K562 (cell line): ENCODE data around the gene NALF2. TPM values are rescaled to one million over a fixed set of nuclear protein-coding genes. Genes with fewer than 3 reads are reported as not detected.

Experiments
- ATAC-seq: fragments of 200-7000 bp; cut with Tn5 transposase; 3 replicates; pipeline ENCODE4 v1.9.1; 2020; ENCODE audit warnings: moderate library complexity
- BruUV-seq: library from RNA; stranded (reverse); fragments of 400-500 nt; replicated peaks from 2 replicates; lab custom pipeline; 2021; lab: Mats Ljungman, UMichigan
- CTCF ChIA-PET: fragments of 300-600 bp; formaldehyde crosslinking; extraction: SDS; loops from one replicate; lab custom pipeline; 2021; ENCODE audit warnings: low intra/inter-chr PET ratio; lab: Yijun Ruan, JAX
- POLR2A ChIA-PET: fragments of 300-600, 350-650 bp; sonication (Branson Sonifier 250); formaldehyde crosslinking; extraction: SDS; loops from one replicate; lab custom pipeline; 2021; ENCODE audit warnings: antibody characterized with exemption, inconsistent platforms; lab: Yijun Ruan, JAX
- DNase-seq, 4 experiments: peaks; one replicate each; pipeline versions ENCODE4 v3.0.0 to v3.0.0-alpha.2; 2011 to 2018; ENCODE audit warnings: low spot score in 3 of 4, mixed read lengths in 3 of 4; ENCODE audit errors: extremely low read depth in 1 of 4
- FAIRE-seq: peaks from 2 replicates; lab custom pipeline; 2011; peaks lifted over from hg19 to GRCh38; lab: Jason Lieb, UNC
- H2AFZ ChIP-seq: 2 replicates; pipeline ENCODE4 v1.6.0; 2011; ENCODE audit warnings: low read depth, low read length, control low read depth, inconsistent platforms
- H3K27ac ChIP-seq: fragments of 200-600 bp; 3 replicates; pipeline ENCODE4 v1.8.0; 2011; ENCODE audit warnings: low read depth, mild to moderate bottlenecking, control low read depth, inconsistent platforms, low read length, moderate library complexity, mixed read lengths; ENCODE audit errors: extremely low read depth
- H3K27me3 ChIP-seq, 2 experiments: fragments of 300-600 bp in 1 of 2; 2 replicates in 1 of 2; 3 replicates in 1 of 2; pipeline versions ENCODE4 v1.6.0 to v1.8.0; 2011; ENCODE audit warnings: inconsistent platforms in 2 of 2, low read length in 2 of 2, mild to moderate bottlenecking in 1 of 2, mixed read lengths in 1 of 2, moderate library complexity in 1 of 2; ENCODE audit not compliant: control insufficient read depth in 2 of 2, insufficient read depth in 2 of 2
- H3K36me3 ChIP-seq: fragments of 300-600 bp; 3 replicates; pipeline ENCODE4 v1.8.0; 2011; ENCODE audit warnings: mild to moderate bottlenecking, low read length, inconsistent platforms; ENCODE audit not compliant: control insufficient read depth, insufficient read depth
- H3K4me1 ChIP-seq, 2 experiments: fragments of 200-600 bp in 1 of 2; replicated peaks in 1 of 2; 2 replicates in 1 of 2; 3 replicates in 1 of 2; pipeline versions ENCODE4 v1.5.1 to v1.8.0; 2011; ENCODE audit warnings: inconsistent platforms in 2 of 2, low read length in 2 of 2, mild to moderate bottlenecking in 1 of 2, mixed read lengths in 1 of 2, moderate library complexity in 1 of 2; ENCODE audit not compliant: control insufficient read depth in 2 of 2, insufficient read depth in 2 of 2
- H3K4me2 ChIP-seq: 2 replicates; pipeline ENCODE4 v1.6.1; 2011; ENCODE audit warnings: low read length, control low read depth, inconsistent platforms, mixed read lengths; ENCODE audit not compliant: insufficient read depth
- H3K4me3 ChIP-seq: fragments of 200-600 bp; sonication (generic), shearing (Covaris generic); 2 replicates; pipeline ENCODE4 v1.5.1; 2016; ENCODE audit warnings: control low read depth, inconsistent platforms
- H3K79me2 ChIP-seq: fragments of 200-600 bp; 3 replicates; pipeline ENCODE4 v1.8.0; 2011; ENCODE audit warnings: low read length, inconsistent platforms; ENCODE audit not compliant: control insufficient read depth, insufficient read depth
- H3K9ac ChIP-seq, 2 experiments: 2 replicates each; pipeline versions ENCODE4 v1.6.0 to v1.6.1; 2011; ENCODE audit warnings: low read depth in 2 of 2, low read length in 2 of 2, control low read depth in 1 of 2, inconsistent platforms in 1 of 2, mild to moderate bottlenecking in 1 of 2, mixed read lengths in 1 of 2; ENCODE audit not compliant: insufficient read depth in 1 of 2
- H3K9me1 ChIP-seq: one replicate; pipeline ENCODE4 v1.6.0; 2011; ENCODE audit warnings: inconsistent platforms, mild to moderate bottlenecking, low read length, moderate library complexity; ENCODE audit not compliant: control insufficient read depth, insufficient read depth
- H3K9me3 ChIP-seq: replicated peaks from 2 replicates; pipeline ENCODE4 v1.5.1; 2011; ENCODE audit warnings: low read depth, low read length, inconsistent platforms; ENCODE audit not compliant: control insufficient read depth, insufficient read depth
- H4K20me1 ChIP-seq: replicated peaks from 2 replicates; pipeline ENCODE4 v1.6.1; 2011; ENCODE audit warnings: low read length, inconsistent platforms, mixed read lengths; ENCODE audit not compliant: control insufficient read depth, insufficient read depth
- BMI1 ChIP-seq: fragments of 150-350 bp; IDR thresholded peaks from 2 replicates; pipeline ENCODE4 v1.6.1; 2014; ENCODE audit warnings: low read length
- CBX2 ChIP-seq: fragments of 200-600 bp; sonication (generic); IDR thresholded peaks from one replicate; pipeline ENCODE4 v1.6.1; 2012; ENCODE audit warnings: mild to moderate bottlenecking, low read length, inconsistent platforms; ENCODE audit not compliant: insufficient read depth, poor library complexity, severe bottlenecking
- DMBX1 ChIP-seq: fragments of 250-450 bp; sonication (Bioruptor Pico); IDR thresholded peaks from 2 replicates; pipeline ENCODE4 v1.8.0; 2022; ENCODE audit warnings: inconsistent platforms, mild to moderate bottlenecking, moderate library complexity, borderline replicate concordance
- ESRRB ChIP-seq: fragments of 250-450 bp; sonication (Bioruptor Pico); IDR thresholded peaks from 2 replicates; pipeline ENCODE4 v1.5.0; 2020; ENCODE audit warnings: mild to moderate bottlenecking, moderate library complexity, borderline replicate concordance
- HNRNPL ChIP-seq: fragments of 200-400 bp; formaldehyde crosslinking; IDR thresholded peaks from 2 replicates; pipeline ENCODE4 v1.6.1; 2017; ENCODE audit warnings: low read depth, mild to moderate bottlenecking, low read length
- RAD51 ChIP-seq: fragments of 450-650 bp; IDR thresholded peaks from 2 replicates; pipeline ENCODE4 v1.7.1; 2016; ENCODE audit warnings: low read depth, mild to moderate bottlenecking, borderline replicate concordance
- RBM22 ChIP-seq: fragments of 200-400 bp; formaldehyde crosslinking; IDR thresholded peaks from 2 replicates; pipeline ENCODE4 v1.6.1; 2018; ENCODE audit warnings: low read length, low read depth; ENCODE audit not compliant: poor library complexity, severe bottlenecking
- RBM34 ChIP-seq: fragments of 200-400 bp; formaldehyde crosslinking; IDR thresholded peaks from 2 replicates; pipeline ENCODE4 v1.6.1; 2018; ENCODE audit warnings: low read length, borderline replicate concordance; ENCODE audit not compliant: insufficient read depth
- ZBTB7A ChIP-seq: IDR thresholded peaks from 2 replicates; pipeline ENCODE4 v1.6.1; 2011; ENCODE audit warnings: low read depth, mild to moderate bottlenecking, low read length, moderate library complexity, borderline replicate concordance; ENCODE audit not compliant: control insufficient read depth
- ZNF445 ChIP-seq: fragments of 250-450 bp; sonication (Bioruptor Pico); IDR thresholded peaks from 2 replicates; pipeline ENCODE4 v1.4.0; 2020; ENCODE audit warnings: low read depth, mild to moderate bottlenecking, moderate library complexity
- ZNF695 ChIP-seq: fragments of 450-650 bp; formaldehyde crosslinking; IDR thresholded peaks from 2 replicates; pipeline ENCODE4 v1.4.0; 2020; ENCODE audit warnings: mild to moderate bottlenecking, moderate library complexity
- ZNF780A ChIP-seq: fragments of 250-450 bp; sonication (Bioruptor Pico); IDR thresholded peaks from 2 replicates; pipeline ENCODE4 v1.5.0; 2021; ENCODE audit warnings: mild to moderate bottlenecking
- WGBS: fragments of 100-300 bp; shearing (Covaris generic); methylation state at CpG from one replicate; pipeline ENCODE4 v1.1.6; 2016; ENCODE audit warnings: low coverage, mixed read lengths; ENCODE audit not compliant: insufficient coverage; ENCODE audit errors: missing lambda C conversion rate; 5-methylcytosine and 5-hydroxymethylcytosine counted together
- in situ Hi-C: fragments of 300-500 bp; cut with MboI; formaldehyde crosslinking; loops from 4 replicates; pipeline ENCODE4 v1.15.0; 2018; ENCODE audit warnings: inconsistent platforms, mixed read lengths
- intact Hi-C: fragments of 100-400 bp; cut with micrococcal nuclease; formaldehyde crosslinking; loops from 2 replicates; pipeline ENCODE4 v1.14.2; 2022
- polyA plus RNA-seq, 8 experiments: library from polyadenylated mRNA; depleted of rRNA in 4 of 8; stranded (reverse) in 5 of 8; unstranded in 3 of 8; fragments of >200 nt; fragmentation: Nextera tagmentation in 2 of 8; fragmentation: Illumina TruSeq in 1 of 8; extraction: Ambion mirVana in 2 of 8; extraction: Trizol in 1 of 8; gene quantifications; 2 replicates each; pipeline versions ENCODE4 v1.2.1 to v1.2.3, GENCODE V29; 2011 to 2014; ENCODE audit warnings: inconsistent platforms in 1 of 8, missing spikeins in 1 of 8
- total RNA-seq, 7 experiments: library from RNA; depleted of rRNA in 6 of 7; stranded (reverse); fragments of >200 nt in 6 of 7; fragmentation: Illumina TruSeq in 2 of 7; extraction: Trizol in 2 of 7; gene quantifications; 2 replicates each; pipeline versions ENCODE4 v1.2.1 to v1.2.3, GENCODE V29; 2011 to 2021; ENCODE audit warnings: low replicate concordance in 1 of 7
- TF ChIP-seq, protein P1 (sequence below): fragments of 250-450 bp; sonication (Bioruptor Pico); IDR thresholded peaks from 2 replicates; pipeline ENCODE4 v1.5.0; 2021

Gene NALF2
- total and polyA plus RNA-seq, 9 of the 15 experiments (the other 6 are each of a cell fraction or from before 2014, with no cell fraction given) = not detected

GRCh38 chrX:69546978-69547377 lies 42.9 kb downstream of the NALF2 start:
- no peaks in the 10 kb centered on the region for H3K36me3 ChIP-seq
- H3K9me1 ChIP-seq = no peaks in the 10 kb centered on the region
- H3K9ac ChIP-seq = no peak overlapping the region
- no peaks in the 10 kb centered on the region for H3K79me2 ChIP-seq
- TF ChIP-seq, protein P1, sequence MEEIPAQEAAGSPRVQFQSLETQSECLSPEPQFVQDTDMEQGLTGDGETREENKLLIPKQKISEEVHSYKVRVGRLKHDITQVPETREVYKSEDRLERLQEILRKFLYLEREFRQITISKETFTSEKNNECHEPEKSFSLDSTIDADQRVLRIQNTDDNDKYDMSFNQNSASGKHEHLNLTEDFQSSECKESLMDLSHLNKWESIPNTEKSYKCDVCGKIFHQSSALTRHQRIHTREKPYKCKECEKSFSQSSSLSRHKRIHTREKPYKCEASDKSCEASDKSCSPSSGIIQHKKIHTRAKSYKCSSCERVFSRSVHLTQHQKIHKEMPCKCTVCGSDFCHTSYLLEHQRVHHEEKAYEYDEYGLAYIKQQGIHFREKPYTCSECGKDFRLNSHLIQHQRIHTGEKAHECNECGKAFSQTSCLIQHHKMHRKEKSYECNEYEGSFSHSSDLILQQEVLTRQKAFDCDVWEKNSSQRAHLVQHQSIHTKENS (CRISPR knock-in tag) = no peak
- TF ChIP-seq RBM22 = no peak
- no peak for TF ChIP-seq ZBTB7A
- no peak for TF ChIP-seq BMI1
- TF ChIP-seq HNRNPL = no peak
- TF ChIP-seq ESRRB = no peak
- TF ChIP-seq ZNF445 (CRISPR knock-in tag) = no peak
- TF ChIP-seq RBM34 = no peak
- no peak for TF ChIP-seq CBX2
- TF ChIP-seq DMBX1 (CRISPR knock-in tag) = no peak
- no peak for TF ChIP-seq ZNF695 (CRISPR knock-in tag)
- no peak for TF ChIP-seq ZNF780A (CRISPR knock-in tag)
- TF ChIP-seq RAD51 = no peak
- POLR2A ChIA-PET = no interaction called here
- no peak overlapping the region for H2AFZ ChIP-seq
- DNase-seq = no peak
- no peaks in the 10 kb centered on the region for H3K27me3 ChIP-seq
- FAIRE-seq = no peak
- no peaks in the 10 kb centered on the region for H3K9me3 ChIP-seq
- H3K4me1 ChIP-seq = no peaks in the 10 kb centered on the region
- no peak overlapping the region for H3K4me3 ChIP-seq
- no peak for ATAC-seq
- H3K4me2 ChIP-seq = no peak overlapping the region
- intact Hi-C loops (no loop called here), in situ Hi-C loops (loop anchor here (25.0 kb wide), 1 partner anchor 490 kb away; the partner anchor contains the start of gene AWAT2)
- CTCF ChIA-PET = no interaction called here
- no peaks in the 10 kb centered on the region for H4K20me1 ChIP-seq
- BruUV-seq = no TSS peak
- 2% methylated on average over 5 of the region's 5 CpGs for WGBS
- no peak overlapping the region for H3K27ac ChIP-seq
